GM18870 (cell line): ENCODE measurements around the gene PRKAR1B.
A peak's percentile ranks its signal among the peaks of the same experiment; 100 is the strongest.

Experiments
- ATAC-seq: cut with Tn5 transposase; IDR thresholded peaks from one replicate; pipeline ENCODE4 v1.9.1; 2021; ENCODE audit warnings: moderate library complexity; ENCODE audit not compliant: unreplicated experiment

PRKAR1B gene

DNA sequence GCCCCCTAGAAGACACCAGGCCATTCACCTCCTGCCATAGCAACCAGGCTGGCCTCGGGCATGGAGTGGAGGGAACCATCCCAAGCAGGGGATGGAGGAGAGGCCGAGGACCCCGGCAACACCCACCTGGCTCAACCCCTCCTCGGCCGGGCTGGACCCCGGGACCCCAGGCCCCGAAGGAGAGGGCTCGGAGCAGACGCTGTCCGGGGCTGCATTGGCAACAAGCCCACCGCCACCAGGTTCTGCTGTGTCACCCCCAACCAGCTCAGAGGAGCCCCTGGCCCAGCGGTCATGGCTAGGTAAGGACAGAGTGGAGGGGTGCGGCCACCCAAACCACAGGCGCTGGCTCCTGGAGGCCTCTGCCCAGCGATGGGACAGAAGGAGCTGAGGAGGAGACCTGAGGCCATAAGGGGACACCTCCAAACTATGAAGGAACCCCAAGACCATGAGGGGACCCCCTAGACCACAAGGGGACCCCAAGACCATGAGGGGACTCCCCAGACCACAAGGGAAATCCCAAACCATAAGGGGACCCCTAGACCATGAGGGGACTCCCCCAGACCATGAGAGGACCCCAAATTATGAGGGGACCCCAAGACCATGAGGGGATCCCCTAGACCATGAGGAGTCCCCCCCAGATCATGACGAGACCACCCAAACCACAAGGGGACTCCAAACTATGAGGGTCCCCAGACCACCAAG lies 132.7 kb downstream of the PRKAR1B start:
- ATAC-seq: no peak

DNA sequence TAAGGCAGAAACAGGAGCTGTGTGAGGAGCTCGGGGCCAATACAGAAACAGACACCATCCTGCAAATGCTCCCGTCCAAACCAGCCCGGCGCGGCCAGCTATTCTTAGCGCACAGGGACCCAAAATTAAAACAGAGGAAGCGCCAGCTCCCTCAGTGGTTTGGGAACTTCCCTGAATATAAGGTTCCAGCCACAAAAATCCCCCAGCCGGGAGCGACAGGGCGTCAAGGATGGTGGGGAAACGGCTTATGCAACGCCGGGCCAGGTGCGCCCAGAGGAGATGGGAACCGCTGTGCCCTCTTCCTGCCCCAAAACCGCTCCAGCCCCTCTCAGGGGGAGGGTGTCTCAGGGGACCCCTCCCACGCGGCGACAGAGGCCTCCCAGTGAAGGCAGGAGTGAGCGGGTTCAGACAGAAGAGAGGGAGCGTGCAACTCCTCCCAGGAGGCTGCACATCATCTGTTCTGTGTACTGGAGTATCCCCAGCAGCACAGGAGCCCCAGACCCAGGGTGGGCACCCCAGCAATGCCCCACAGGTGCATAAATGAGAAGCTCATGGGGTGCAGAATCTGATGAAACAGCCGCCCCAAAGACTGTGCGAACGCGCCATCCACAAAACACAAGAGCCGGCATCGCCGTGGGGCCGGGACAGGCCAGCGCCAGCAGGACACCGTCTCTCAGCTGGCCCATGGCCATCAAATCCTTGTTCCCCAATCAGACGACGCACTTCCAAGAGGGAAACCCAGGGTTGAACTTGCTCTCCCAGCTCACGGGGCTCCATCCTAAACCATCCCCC lies 133.6 kb downstream of the PRKAR1B start:
- no peak for ATAC-seq

DNA sequence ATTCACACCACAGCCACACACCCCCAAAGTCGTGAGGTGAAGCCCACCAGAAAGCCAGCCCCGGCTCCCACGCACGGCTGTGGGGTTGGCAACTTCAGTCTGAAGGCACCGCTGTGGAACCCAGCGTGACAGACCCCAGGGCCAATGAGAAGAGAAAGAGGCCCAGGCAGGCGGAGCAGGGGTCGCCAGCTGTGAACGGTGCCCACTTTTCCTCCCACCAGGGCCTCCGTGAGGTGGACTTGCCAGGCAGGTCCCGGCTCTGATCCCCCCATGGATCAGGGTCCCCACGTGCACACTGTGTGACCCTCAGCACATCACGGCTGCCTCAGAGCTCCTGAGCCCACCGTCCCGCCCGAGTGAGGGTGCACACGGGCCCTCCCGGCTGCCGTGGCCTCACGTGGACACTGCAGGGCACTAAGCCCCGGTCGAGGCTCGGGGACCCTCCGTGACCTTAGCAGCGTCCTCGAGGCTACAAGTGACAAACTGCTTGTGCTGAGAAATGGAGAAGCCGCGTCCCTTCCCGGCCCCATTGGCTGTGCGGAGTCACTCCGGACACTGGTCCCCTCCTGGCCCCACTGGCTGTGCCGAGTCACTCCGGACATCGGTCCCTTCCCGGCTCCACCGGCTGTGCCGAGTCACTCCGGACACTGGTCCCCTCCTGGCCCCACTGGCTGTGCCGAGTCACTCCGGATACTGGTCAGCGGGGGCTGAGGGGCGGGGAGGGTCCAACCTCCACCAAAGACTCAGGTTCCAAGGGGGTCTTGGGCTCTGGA lies 135.0 kb downstream of the PRKAR1B start:
- no peak for ATAC-seq

DNA sequence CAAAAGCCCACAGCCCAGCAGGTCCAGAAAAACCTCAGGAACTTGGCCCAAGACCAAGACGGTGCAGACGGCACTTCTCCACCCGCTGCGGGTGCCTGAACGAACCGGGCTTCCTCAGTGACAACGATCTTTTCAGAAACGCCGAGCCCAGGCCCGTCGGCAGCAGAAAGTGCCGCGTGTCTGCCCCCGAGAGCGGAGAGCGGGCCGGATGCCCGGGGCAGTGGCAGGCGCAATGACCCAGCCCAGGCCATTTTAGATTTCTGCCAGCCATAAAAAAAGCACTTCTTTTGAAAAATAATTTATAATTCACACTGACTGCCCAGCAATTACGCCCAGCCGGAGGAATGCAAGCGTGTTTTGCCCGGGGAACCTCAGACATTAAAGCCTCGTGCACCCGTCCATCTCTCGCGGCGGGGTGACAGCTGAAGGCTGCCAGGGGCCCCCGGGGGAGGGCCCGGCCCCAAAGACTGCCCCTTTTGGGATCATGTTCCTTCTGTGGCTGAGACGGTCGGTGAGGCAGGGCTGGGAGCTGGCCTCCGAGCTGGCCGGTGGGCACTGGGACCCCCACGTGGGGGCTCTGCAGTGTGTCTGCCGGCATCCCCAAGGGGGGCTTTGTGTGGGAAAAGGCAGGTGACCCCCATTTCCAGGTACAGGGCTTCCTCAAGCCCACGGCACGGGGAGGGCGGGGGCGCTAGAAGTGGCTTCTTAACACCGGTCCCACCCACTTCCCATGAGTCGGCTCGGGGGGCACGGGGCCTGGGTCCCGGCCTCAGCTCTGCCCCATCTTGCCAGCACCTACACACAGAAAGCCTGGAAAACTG lies 136.1 kb downstream of the PRKAR1B start:
- no peak for ATAC-seq

DNA sequence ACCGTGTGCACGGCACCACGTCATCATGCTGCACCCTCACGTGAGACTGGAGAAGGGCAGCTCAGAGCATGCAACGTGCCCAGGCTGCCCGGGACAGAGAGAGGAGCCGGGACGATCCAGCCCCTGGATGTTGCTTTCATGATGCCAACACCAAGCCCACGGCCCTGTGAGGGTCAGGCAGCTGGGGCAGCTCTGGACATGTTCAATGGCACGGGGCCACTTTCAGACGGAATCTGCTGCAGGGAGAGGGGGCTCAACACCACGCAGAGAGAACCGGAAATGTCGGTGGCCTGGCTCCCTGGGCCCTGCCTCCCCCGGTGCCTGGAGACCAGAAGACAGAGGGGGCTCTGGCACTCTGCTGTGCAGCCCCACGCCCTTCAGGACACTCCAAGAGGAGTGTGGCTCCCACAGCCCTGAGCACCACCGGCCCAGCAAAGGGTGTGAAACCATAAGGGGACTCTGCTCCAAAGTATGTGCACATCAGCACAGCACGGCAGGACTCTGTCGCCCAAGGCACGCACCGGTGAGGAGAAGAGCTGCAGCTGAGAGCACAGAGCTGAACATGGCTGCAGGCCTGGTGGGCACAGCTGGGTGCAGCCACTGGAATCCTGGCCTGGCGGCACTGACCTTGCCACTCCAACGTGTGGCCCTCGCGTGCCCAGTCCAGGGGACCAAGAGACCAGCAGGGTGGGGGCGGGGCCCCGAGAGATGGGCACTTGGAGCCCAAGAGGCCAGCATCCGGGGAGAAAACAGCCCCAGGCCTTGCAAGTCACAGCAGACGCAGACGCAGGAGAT lies 137.1 kb downstream of the PRKAR1B start:
- no peak for ATAC-seq

DNA sequence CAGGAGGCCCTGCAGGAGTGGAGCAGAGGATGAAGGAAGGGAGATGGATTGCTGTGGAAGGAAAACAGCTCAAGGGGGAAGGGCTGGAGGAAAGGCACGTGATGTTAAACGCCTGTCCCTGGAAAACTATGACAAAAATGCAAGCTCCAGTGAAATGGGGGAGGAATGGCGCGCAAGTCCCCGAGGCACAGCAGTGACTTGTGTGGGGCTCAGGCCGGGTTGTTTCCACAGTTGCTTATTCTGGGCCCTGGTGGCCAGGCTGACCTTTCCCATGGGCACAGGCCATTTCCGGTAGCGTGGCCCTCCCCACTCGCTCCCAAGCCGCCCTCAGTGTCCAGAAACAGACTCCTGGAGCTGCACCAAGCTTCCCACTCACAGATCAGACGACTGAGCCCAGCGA lies 139.3 kb downstream of the PRKAR1B start:
- ATAC-seq: no peak

DNA sequence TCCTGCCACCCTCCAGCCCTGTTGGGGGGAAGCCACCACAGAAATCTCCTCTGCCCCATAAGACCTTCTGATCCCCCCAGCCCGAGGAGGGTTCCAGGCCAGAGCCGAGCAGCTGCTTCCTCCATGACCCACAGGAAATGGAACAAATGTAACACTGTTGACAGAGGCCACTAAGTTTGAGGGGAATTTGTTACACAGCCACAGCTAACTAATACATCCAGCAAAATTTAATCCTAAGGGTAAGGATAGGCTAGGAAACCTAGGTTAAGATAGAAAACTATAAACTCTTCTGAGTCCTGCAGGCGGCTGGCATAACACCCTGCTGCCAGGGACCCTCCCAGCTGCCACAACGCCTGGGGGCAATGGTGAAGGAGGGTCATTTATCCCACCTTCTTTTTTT lies 140.6 kb downstream of the PRKAR1B start:
- no peak for ATAC-seq

DNA sequence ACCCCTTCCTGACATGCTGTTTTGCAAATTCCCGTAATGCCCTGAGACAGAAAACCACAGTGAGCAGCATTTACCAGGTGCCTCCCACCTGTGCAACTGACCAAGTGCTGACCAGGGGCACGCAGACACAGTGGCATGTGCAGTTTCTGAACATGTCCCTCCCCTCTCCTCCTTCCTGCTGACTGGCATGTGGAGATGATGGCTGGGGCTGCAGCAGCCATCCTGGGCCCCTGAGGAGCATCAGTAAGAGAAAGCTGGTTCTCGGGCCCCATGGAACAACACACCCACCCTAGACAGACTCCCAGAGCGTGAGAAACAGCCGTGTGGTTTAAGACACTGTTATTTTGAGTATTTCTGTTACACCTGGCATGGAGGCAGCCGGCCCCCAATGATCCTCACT lies 141.2 kb downstream of the PRKAR1B start:
- peak; percentile 15 for ATAC-seq

DNA sequence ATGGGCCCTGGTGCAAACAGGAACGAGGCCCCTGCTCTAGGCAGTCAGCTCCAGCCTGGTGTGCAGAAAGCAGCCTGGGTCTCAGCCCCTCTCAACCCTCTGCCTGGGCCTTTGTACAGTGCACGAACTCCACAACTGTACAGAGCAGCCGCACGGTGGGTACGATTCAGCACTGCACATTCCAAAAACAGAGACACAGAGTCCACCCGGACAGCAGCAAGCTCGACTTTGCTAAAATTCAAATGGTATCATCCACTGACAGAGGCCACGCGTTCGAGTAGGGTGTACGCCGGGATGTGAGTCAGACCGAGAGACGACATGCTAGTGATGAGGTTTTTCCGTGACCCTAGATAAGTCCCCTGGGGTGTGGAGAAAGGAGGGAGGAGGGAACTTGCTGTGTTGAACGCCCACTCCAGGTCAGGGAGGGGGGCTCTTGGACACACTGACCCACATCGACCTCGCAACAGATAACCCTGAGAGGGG lies 141.8 kb downstream of the PRKAR1B start:
- ATAC-seq: peak; percentile 69

DNA sequence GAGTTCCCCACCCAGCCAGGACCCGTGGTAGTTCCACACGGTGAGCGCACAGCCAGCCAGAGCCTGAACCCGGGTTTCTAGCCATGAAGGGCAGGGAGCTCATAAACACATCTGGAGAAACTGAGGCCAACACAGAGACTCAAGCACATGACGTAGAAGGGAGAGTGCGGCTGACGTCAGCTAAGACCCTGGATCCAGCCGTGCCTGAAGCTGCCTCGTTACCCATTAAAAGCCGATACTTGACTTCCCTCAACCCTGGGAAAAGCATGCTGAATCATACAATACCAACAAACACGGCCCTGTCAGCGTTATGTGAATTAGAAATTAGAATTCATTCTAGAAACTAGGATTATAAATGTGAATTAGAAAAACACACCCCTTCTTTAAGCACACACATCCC lies 142.3 kb downstream of the PRKAR1B start:
- no peak for ATAC-seq

DNA sequence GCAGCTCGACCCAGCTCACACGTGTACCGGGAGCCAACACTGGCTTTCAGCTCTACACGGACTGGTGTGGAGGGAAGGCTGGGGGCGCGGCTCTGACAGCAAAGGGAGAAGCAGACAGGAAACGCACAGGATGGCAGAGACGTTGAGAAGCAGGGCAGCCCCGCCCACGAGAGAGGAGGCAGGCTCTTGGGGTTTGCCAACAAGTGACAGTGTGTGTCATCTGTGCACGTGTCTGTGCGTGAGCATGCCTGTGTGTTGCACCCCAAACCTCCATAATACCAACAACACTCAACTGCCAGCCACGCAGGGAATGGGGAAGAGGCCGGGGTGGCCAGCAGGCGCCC lies 143.0 kb downstream of the PRKAR1B start:
- ATAC-seq: no peak

DNA sequence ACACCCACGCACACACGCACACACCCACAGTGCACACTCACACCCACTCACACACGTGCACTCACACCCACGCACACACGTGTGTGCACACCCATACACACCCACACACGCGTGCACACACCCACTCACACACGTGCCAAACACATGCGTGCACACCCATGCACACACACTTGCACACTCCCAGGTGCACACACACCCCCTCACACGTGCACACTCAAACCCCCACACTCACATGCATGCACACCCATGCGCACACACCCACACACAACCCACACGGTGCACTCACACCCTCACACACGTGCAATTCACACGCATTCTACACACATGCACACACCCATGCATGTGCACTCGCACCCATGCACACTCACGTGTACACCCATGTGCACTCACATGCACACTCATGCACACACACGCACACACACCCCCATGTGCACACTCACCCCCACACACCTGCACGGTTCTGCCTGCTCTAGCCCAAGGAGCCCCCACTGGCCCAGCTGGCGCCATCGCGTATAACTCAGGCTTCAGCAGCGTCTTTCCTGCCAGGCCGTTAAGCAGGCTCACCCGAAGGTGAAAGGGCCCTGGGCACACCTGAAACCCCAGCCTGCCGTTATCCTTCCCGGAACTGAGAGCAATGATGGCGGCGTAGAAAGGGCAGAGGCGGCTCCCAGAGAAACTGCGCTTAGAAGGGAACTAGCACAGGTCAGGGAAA lies 143.5 kb downstream of the PRKAR1B start:
- no peak for ATAC-seq

DNA sequence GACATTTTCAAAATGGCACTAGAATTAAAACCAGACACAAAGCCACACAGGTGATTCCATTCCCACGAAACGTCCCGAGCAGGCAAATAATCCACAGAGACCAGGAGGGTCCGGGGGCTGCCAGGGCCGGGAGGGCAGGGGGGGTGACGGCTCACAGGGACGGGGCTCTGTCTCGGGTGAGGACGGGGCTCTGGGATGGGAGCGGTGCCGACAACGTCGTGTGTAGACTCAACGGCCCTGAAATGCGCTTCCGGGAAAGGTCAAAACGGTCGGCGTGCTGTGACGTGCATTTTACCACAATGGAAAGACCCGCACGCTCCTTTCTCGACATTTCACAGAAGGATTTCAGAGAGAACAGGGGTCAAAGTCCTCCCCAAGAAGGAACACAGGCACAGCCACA lies 144.2 kb downstream of the PRKAR1B start:
- ATAC-seq: no peak

DNA sequence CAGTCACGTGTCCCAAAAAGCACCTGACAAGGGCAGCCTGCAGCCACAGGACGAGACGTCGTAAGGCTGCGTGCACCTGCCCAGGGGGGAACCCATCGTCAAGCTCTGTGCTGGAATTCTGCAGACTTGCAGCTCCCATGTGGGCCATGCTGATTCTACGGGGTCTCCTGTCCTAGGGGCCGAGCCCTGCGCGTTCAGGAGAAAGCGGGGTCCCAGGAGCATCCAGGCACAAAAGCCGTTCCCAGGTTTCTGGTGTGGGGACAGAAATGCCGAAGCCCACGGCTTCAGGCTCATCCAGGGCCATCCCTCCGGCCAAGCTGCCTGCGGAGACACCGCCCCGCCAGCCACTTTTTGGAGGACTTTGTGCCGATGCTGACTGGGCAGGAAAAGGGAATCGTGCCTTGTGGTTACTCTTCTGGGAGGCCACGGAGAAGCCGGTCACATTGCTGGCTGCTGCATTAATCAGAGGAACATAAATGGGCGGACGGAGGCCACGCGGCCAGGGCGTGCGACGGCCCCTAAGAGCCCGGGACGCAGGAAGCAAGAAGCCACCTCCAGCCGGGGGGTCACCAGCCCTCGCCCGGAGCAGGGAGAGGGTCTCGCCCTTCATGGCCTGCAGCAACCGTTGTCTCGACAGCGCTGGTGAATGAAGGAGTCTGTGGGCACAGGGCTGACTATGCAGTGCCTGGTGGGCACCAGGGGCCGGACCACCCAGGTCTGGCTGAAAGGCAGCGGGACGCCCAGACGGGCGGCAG lies 144.8 kb downstream of the PRKAR1B start:
- ATAC-seq: no peak

DNA sequence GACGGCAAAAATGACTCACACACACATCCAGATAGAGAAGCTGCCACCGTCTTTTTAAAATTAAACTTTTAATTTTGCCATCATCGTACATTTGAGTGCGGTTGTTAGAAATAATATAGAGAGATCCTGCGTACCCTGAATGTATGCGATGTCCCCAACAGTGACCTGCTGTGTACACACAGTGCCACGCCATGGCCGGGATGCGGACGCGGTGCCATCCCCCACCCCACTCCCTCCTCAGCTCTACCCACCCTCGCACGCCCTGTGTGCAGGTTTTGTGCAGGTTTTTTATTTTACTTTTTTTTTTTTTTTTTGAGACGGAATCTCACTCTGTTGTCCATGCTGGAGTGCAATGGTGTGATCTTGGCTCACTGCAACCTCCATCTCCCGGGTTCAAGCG lies 148.7 kb downstream of the PRKAR1B start:
- ATAC-seq: no peak

DNA sequence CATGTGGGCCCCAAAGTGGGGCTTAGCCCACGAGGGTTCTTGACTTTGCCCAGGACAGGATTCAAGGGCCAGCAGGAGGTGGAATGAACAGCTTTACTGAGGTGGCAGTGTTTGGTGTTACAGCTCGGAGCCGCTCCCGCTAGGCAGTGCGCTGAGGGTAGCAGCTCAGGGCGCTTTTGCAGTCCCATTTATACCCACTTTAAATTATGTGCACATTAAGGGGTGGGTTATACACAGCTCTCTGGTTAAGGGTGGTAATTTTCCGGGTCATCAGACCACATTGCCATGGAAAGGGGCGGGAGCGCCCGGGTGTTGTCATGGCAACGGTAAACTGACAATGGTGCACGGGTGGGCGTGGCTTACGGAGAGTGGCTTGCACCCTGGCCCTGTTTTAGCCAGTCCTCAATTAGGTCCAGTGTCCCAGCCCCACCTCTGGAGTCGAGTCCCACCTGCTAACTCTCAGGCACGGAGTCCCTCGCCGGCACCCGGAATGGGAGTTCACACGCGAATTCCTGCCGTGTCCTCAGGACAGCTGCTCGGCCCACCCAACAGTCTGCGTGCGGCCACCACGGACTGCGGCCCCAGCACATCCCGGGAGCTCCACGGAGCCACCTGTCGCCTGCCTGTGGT lies 149.2 kb downstream of the PRKAR1B start:
- no peak for ATAC-seq

DNA sequence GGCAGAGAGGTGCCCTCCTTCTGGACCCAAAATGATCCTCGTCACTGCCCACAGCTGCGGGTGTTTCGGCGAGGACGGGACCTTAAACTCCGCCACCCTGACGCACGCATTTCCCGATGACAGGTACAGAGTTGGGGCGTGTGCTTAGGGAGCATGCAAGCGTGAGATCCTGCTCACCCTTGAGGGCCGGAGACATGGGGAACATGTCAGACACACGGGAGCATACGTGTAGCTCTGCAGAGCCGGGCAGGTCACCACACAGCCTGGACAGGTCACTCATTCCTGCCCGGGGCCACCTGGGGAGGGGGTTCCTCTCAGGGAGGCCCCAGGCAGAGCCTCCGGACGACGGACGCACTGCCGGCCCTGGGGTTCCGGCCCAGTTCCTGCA lies 149.8 kb downstream of the PRKAR1B start:
- ATAC-seq: no peak

DNA sequence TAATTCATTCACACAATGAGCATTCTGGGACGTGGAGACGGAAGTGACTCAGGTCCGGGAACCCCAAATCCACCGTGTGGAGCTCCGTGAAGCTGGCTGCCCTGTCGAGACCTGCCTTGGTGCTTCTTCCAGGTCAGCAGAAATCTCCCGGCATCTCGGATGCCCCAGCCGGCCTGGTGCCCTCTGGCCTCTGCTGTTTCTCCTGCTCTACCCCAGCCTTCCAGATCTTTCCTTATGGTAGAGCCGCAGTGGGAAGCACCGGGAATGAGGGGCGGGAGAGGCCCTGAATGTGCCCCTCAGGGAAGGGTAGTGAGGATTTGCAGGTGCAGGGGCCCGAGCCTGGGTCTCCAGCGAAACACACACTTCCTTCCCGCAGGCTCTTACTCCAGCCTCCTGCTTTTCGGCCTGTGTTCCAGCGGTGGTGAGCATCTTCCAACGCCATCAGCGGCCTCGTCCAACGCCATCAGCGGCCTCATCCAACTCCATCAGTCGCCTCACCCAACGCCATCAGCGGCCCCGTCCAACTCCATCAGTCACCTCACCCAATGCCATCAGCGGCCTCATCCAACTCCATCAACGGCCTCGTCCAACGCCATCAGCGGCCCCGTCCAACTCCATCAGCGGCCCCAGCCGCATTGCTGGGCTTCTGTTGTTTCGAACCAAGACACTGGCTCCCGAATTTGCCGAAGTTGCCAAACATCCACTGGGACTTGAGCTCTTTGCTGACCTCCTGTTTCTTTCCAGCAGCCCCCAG lies 150.4 kb downstream of the PRKAR1B start:
- ATAC-seq: no peak
